K562 (cell line): ENCODE data around the gene ZNF575. TPM values are rescaled to one million over a fixed set of nuclear protein-coding genes. Genes with fewer than 3 reads are reported as not detected.

Experiments
- ATAC-seq: fragments of 200-7000 bp; cut with Tn5 transposase; 3 replicates; pipeline ENCODE4 v1.9.1; 2020; ENCODE audit warnings: moderate library complexity
- BruUV-seq: library from RNA; stranded (reverse); fragments of 400-500 nt; replicated peaks from 2 replicates; lab custom pipeline; 2021; lab: Mats Ljungman, UMichigan
- CTCF ChIA-PET: fragments of 300-600 bp; formaldehyde crosslinking; extraction: SDS; loops from one replicate; lab custom pipeline; 2021; ENCODE audit warnings: low intra/inter-chr PET ratio; lab: Yijun Ruan, JAX
- POLR2A ChIA-PET: fragments of 300-600, 350-650 bp; sonication (Branson Sonifier 250); formaldehyde crosslinking; extraction: SDS; loops from one replicate; lab custom pipeline; 2021; ENCODE audit warnings: antibody characterized with exemption, inconsistent platforms; lab: Yijun Ruan, JAX
- DNase-seq, 4 experiments: peaks; one replicate each; pipeline versions ENCODE4 v3.0.0 to v3.0.0-alpha.2; 2011 to 2018; ENCODE audit warnings: low spot score in 3 of 4, mixed read lengths in 3 of 4; ENCODE audit errors: extremely low read depth in 1 of 4
- FAIRE-seq: peaks from 2 replicates; lab custom pipeline; 2011; peaks lifted over from hg19 to GRCh38; lab: Jason Lieb, UNC
- H2AFZ ChIP-seq: 2 replicates; pipeline ENCODE4 v1.6.0; 2011; ENCODE audit warnings: low read depth, low read length, control low read depth, inconsistent platforms
- H3K27ac ChIP-seq: fragments of 200-600 bp; 3 replicates; pipeline ENCODE4 v1.8.0; 2011; ENCODE audit warnings: low read depth, mild to moderate bottlenecking, control low read depth, inconsistent platforms, low read length, moderate library complexity, mixed read lengths; ENCODE audit errors: extremely low read depth
- H3K27me3 ChIP-seq, 2 experiments: fragments of 300-600 bp in 1 of 2; 2 replicates in 1 of 2; 3 replicates in 1 of 2; pipeline versions ENCODE4 v1.6.0 to v1.8.0; 2011; ENCODE audit warnings: inconsistent platforms in 2 of 2, low read length in 2 of 2, mild to moderate bottlenecking in 1 of 2, mixed read lengths in 1 of 2, moderate library complexity in 1 of 2; ENCODE audit not compliant: control insufficient read depth in 2 of 2, insufficient read depth in 2 of 2
- H3K36me3 ChIP-seq: fragments of 300-600 bp; 3 replicates; pipeline ENCODE4 v1.8.0; 2011; ENCODE audit warnings: mild to moderate bottlenecking, low read length, inconsistent platforms; ENCODE audit not compliant: control insufficient read depth, insufficient read depth
- H3K4me1 ChIP-seq, 2 experiments: fragments of 200-600 bp in 1 of 2; replicated peaks in 1 of 2; 2 replicates in 1 of 2; 3 replicates in 1 of 2; pipeline versions ENCODE4 v1.5.1 to v1.8.0; 2011; ENCODE audit warnings: inconsistent platforms in 2 of 2, low read length in 2 of 2, mild to moderate bottlenecking in 1 of 2, mixed read lengths in 1 of 2, moderate library complexity in 1 of 2; ENCODE audit not compliant: control insufficient read depth in 2 of 2, insufficient read depth in 2 of 2
- H3K4me2 ChIP-seq: 2 replicates; pipeline ENCODE4 v1.6.1; 2011; ENCODE audit warnings: low read length, control low read depth, inconsistent platforms, mixed read lengths; ENCODE audit not compliant: insufficient read depth
- H3K4me3 ChIP-seq: fragments of 200-600 bp; sonication (generic), shearing (Covaris generic); 2 replicates; pipeline ENCODE4 v1.5.1; 2016; ENCODE audit warnings: control low read depth, inconsistent platforms
- H3K79me2 ChIP-seq: fragments of 200-600 bp; 3 replicates; pipeline ENCODE4 v1.8.0; 2011; ENCODE audit warnings: low read length, inconsistent platforms; ENCODE audit not compliant: control insufficient read depth, insufficient read depth
- H3K9ac ChIP-seq, 2 experiments: 2 replicates each; pipeline versions ENCODE4 v1.6.0 to v1.6.1; 2011; ENCODE audit warnings: low read depth in 2 of 2, low read length in 2 of 2, control low read depth in 1 of 2, inconsistent platforms in 1 of 2, mild to moderate bottlenecking in 1 of 2, mixed read lengths in 1 of 2; ENCODE audit not compliant: insufficient read depth in 1 of 2
- H3K9me1 ChIP-seq: one replicate; pipeline ENCODE4 v1.6.0; 2011; ENCODE audit warnings: inconsistent platforms, mild to moderate bottlenecking, low read length, moderate library complexity; ENCODE audit not compliant: control insufficient read depth, insufficient read depth
- H3K9me3 ChIP-seq: replicated peaks from 2 replicates; pipeline ENCODE4 v1.5.1; 2011; ENCODE audit warnings: low read depth, low read length, inconsistent platforms; ENCODE audit not compliant: control insufficient read depth, insufficient read depth
- H4K20me1 ChIP-seq: replicated peaks from 2 replicates; pipeline ENCODE4 v1.6.1; 2011; ENCODE audit warnings: low read length, inconsistent platforms, mixed read lengths; ENCODE audit not compliant: control insufficient read depth, insufficient read depth
- AFF1 ChIP-seq, 2 experiments: fragments of 450-650 bp; IDR thresholded peaks; 2 replicates each; pipeline ENCODE4 v1.6.1; 2018; ENCODE audit warnings: mild to moderate bottlenecking in 2 of 2, low read depth in 1 of 2; ENCODE audit not compliant: partially characterized antibody in 2 of 2
- ARNT ChIP-seq, 2 experiments: fragments of 450-650 bp; IDR thresholded peaks; 2 replicates each; pipeline ENCODE4 v1.6.1; 2016; ENCODE audit warnings: mild to moderate bottlenecking in 1 of 2
- CREB5 ChIP-seq: fragments of 250-450 bp; sonication (Bioruptor Pico); IDR thresholded peaks from 2 replicates; pipeline ENCODE4 v1.5.0; 2020; ENCODE audit warnings: mild to moderate bottlenecking
- HDAC2 ChIP-seq: fragments of 450-650 bp; IDR thresholded peaks from 2 replicates; pipeline ENCODE4 v1.6.1; 2016; ENCODE audit warnings: mild to moderate bottlenecking
- HNRNPK ChIP-seq: fragments of 200-400 bp; formaldehyde crosslinking; IDR thresholded peaks from one replicate; pipeline ENCODE4 v1.6.1; 2018; ENCODE audit warnings: mild to moderate bottlenecking, low read depth, low read length; ENCODE audit not compliant: poor library complexity, severe bottlenecking
- KAT8 ChIP-seq: fragments of 450-650 bp; IDR thresholded peaks from 2 replicates; pipeline ENCODE4 v1.6.1; 2016; ENCODE audit warnings: low read depth, mild to moderate bottlenecking
- ZNF134 ChIP-seq: fragments of 250-450 bp; sonication (Bioruptor Pico); conservative IDR thresholded peaks from 2 replicates; pipeline ENCODE4 v1.4.0; 2020
- ZNF408 ChIP-seq: fragments of 250-450 bp; sonication (Bioruptor Pico); IDR thresholded peaks from 2 replicates; pipeline ENCODE4 v1.4.0; 2020; ENCODE audit warnings: low read depth, mild to moderate bottlenecking, moderate library complexity
- WGBS: fragments of 100-300 bp; shearing (Covaris generic); methylation state at CpG from one replicate; pipeline ENCODE4 v1.1.6; 2016; ENCODE audit warnings: low coverage, mixed read lengths; ENCODE audit not compliant: insufficient coverage; ENCODE audit errors: missing lambda C conversion rate; 5-methylcytosine and 5-hydroxymethylcytosine counted together
- in situ Hi-C: fragments of 300-500 bp; cut with MboI; formaldehyde crosslinking; loops from 4 replicates; pipeline ENCODE4 v1.15.0; 2018; ENCODE audit warnings: inconsistent platforms, mixed read lengths
- intact Hi-C: fragments of 100-400 bp; cut with micrococcal nuclease; formaldehyde crosslinking; loops from 2 replicates; pipeline ENCODE4 v1.14.2; 2022
- polyA plus RNA-seq, 8 experiments: library from polyadenylated mRNA; depleted of rRNA in 4 of 8; stranded (reverse) in 5 of 8; unstranded in 3 of 8; fragments of >200 nt; fragmentation: Nextera tagmentation in 2 of 8; fragmentation: Illumina TruSeq in 1 of 8; extraction: Ambion mirVana in 2 of 8; extraction: Trizol in 1 of 8; gene quantifications; 2 replicates each; pipeline versions ENCODE4 v1.2.1 to v1.2.3, GENCODE V29; 2011 to 2014; ENCODE audit warnings: inconsistent platforms in 1 of 8, missing spikeins in 1 of 8
- total RNA-seq, 7 experiments: library from RNA; depleted of rRNA in 6 of 7; stranded (reverse); fragments of >200 nt in 6 of 7; fragmentation: Illumina TruSeq in 2 of 7; extraction: Trizol in 2 of 7; gene quantifications; 2 replicates each; pipeline versions ENCODE4 v1.2.1 to v1.2.3, GENCODE V29; 2011 to 2021; ENCODE audit warnings: low replicate concordance in 1 of 7

Gene ZNF575
- total and polyA plus RNA-seq, 9 of the 15 experiments (the other 6 are each of a cell fraction or from before 2014, with no cell fraction given) = 0.20 to 0.98 (median 0.32) TPM; not detected in 6

GRCh38 chr19:43552616-43553015, 19.6 kb downstream of the ZNF575 start:
- H3K79me2 ChIP-seq = no peaks in the 10 kb centered on the region
- no peaks in the 10 kb centered on the region for H4K20me1 ChIP-seq
- no peak for ATAC-seq
- H3K4me3 ChIP-seq = no peak overlapping the region
- CTCF ChIA-PET = no interaction called here
- no peak overlapping the region for H2AFZ ChIP-seq
- FAIRE-seq = no peak
- H3K4me2 ChIP-seq = no peak overlapping the region
- POLR2A ChIA-PET = interaction anchor here (1.1 kb wide), 1 partner anchor 56 kb away, joined by 3 read pairs; no protein-coding TSS in a partner anchor
- TF ChIP-seq ZNF408 (CRISPR knock-in tag) = no peak
- no peak for TF ChIP-seq HNRNPK
- H3K27me3 ChIP-seq = no peaks in the 10 kb centered on the region
- H3K36me3 ChIP-seq = peaks cover 55% of the 10 kb centered on the region; the same call in 2 of the 3 replicates
- no peak for DNase-seq
- H3K9me1 ChIP-seq = no peaks in the 10 kb centered on the region
- BruUV-seq = no TSS peak
- WGBS = 94% methylated on average over 2 of the region's 3 CpGs
- H3K4me1 ChIP-seq = peaks cover 0 to 8% of the 10 kb centered on the region in 2 experiments; a peak in 2 of 5 replicates
- H3K9ac ChIP-seq = no peak overlapping the region
- H3K27ac ChIP-seq = no peak overlapping the region
- no peaks in the 10 kb centered on the region for H3K9me3 ChIP-seq
- in situ Hi-C loops = no loop called here
- intact Hi-C loops = loop anchor here (10.0 kb wide), 1 partner anchor 72 kb away; no protein-coding TSS in a partner anchor

- intact Hi-C loops = loop anchor here (10.0 kb wide), 1 partner anchor 71 kb away; no protein-coding TSS in a partner anchor
- Histone ChIP-seq H3K9ac (no peak overlapping the region), H3K27ac (no peak overlapping the region), H3K9me3 (no peaks in the 10 kb centered on the region), H3K4me3 (no peak overlapping the region), H2AFZ (no peak overlapping the region), H4K20me1 (no peaks in the 10 kb centered on the region), H3K36me3 (peaks cover 61% of the 10 kb centered on the region; the same call in 2 of the 3 replicates), H3K9me1 (no peaks in the 10 kb centered on the region), H3K27me3 (no peaks in the 10 kb centered on the region), H3K4me1 (peaks cover 0 to 8% of the 10 kb centered on the region in 2 experiments; a peak in 2 of 5 replicates), H3K79me2 (no peaks in the 10 kb centered on the region), H3K4me2 (no peak overlapping the region)
- in situ Hi-C loops = no loop called here
- no peak for ATAC-seq
- TF ChIP-seq ARNT (IDR thresholded peaks at IDR 0.05) = no peak
- TF ChIP-seq CREB5 (CRISPR knock-in tag) = no peak
- no peak for TF ChIP-seq AFF1 (IDR thresholded peaks at IDR 0.05; ENCODE audit: low read depth in 1 of 2, partially characterized antibody in 2 of 2)
- no peak for TF ChIP-seq ZNF134 (CRISPR knock-in tag)
- TF ChIP-seq HDAC2 = no peak
- TF ChIP-seq KAT8 = no peak
- no TSS peak for BruUV-seq
- WGBS = 74% methylated on average over 4 of the region's 4 CpGs
- no peak for DNase-seq
- FAIRE-seq = no peak
- POLR2A ChIA-PET = interaction anchor here (0.7 to 1.1 kb wide), 2 partner anchors 14 to 111 kb away, joined by 3 read pairs; no protein-coding TSS in a partner anchor
- CTCF ChIA-PET = no interaction called here
Measured at GRCh38 chr19:43553656-43554055, 20.7 kb downstream of the ZNF575 start.
